GM18499 (cell line): ENCODE measurements around the gene TBC1D3D.
"Not testable (repeated sequence)": the region's sequence is repeated elsewhere in the genome, so short reads cannot be mapped to it uniquely, and the experiment has no call there.

ENCODE experiments used
- ATAC-seq: cut with Tn5 transposase; IDR thresholded peaks from one replicate; pipeline ENCODE4 v1.9.1; 2021; ENCODE audit warnings: moderate number of reproducible peaks; ENCODE audit not compliant: insufficient read depth, unreplicated experiment

Gene TBC1D3D

GRCh38 chr17:38003676-38004075 is at the start of gene TBC1D3D:
Gene TBC1D3D, plus strand, starts transcription at chr17:38003976. Its CDS starts 1,585 bp downstream, at chr17:38005561.
- ATAC-seq = not testable (repeated sequence)

- ATAC-seq = not testable (repeated sequence)
These were observed 14.8 kb upstream of the TBC1D3D start, which contains the start of gene TBC1D3L for GRCh38 chr17:37988960-37989359. Gene TBC1D3L, minus strand, starts transcription at chr17:37989060. Its CDS starts 1,540 bp downstream, at chr17:37987520.
